ENCODE measurements around the gene HMGN4.
"Not testable (repeated sequence)": the region's sequence is repeated elsewhere in the genome, so short reads cannot be mapped to it uniquely, and the experiment has no call there.

HMGN4 gene

GRCh38 chr6:26537846-26538571 lies at the start of gene HMGN4:
Gene HMGN4, plus strand, starts transcription at chr6:26538366. Its CDS starts 6,841 bp downstream, at chr6:26545207.
- peak; percentile 80 to 82 for DNase-seq

GRCh38 chr6:26489996-26490964 lies 47.9 kb upstream of the HMGN4 start:
- no peak for DNase-seq

GRCh38 chr6:26491604-26492003 lies 46.6 kb upstream of the HMGN4 start:
- DNase-seq: no peak

- no peak for DNase-seq
These were observed 44.9 kb upstream of the HMGN4 start for GRCh38 chr6:26493258-26493657.

GRCh38 chr6:26494117-26494516 lies 44.0 kb upstream of the HMGN4 start:
- no peak for DNase-seq

- no peak for DNase-seq
These were observed 42.9 kb upstream of the HMGN4 start for GRCh38 chr6:26495281-26495680.

GRCh38 chr6:26497610-26498009 lies 40.6 kb upstream of the HMGN4 start:
- DNase-seq: no peak

- no peak for DNase-seq
These were observed 38.1 kb upstream of the HMGN4 start, which contains the start of gene BTN1A1 for GRCh38 chr6:26500102-26500501. Gene BTN1A1, plus strand, starts transcription at chr6:26500303. Its CDS starts 984 bp downstream, at chr6:26501287.

- DNase-seq: peak in 1 of 2 experiments; percentile 2
These were observed 36.6 kb upstream of the HMGN4 start for GRCh38 chr6:26501482-26501986.

- DNase-seq: no peak
These were observed 36.0 kb upstream of the HMGN4 start for GRCh38 chr6:26502165-26502564.

- no peak for DNase-seq
These were observed 35.5 kb upstream of the HMGN4 start for GRCh38 chr6:26502626-26503025.

- DNase-seq: no peak
These were observed 30.5 kb upstream of the HMGN4 start for GRCh38 chr6:26507658-26508057.

GRCh38 chr6:26511033-26511432 lies 27.1 kb upstream of the HMGN4 start:
- DNase-seq: not testable (repeated sequence)

- DNase-seq: no peak
These were observed 23.2 kb upstream of the HMGN4 start for GRCh38 chr6:26514984-26515383.

- no peak for DNase-seq
These were observed 21.4 kb upstream of the HMGN4 start for GRCh38 chr6:26516481-26517427.

- DNase-seq: no peak
These were observed 18.8 kb upstream of the HMGN4 start for GRCh38 chr6:26519359-26519758.

- peak; percentile 34 to 70 for DNase-seq
These were observed 17.8 kb upstream of the HMGN4 start for GRCh38 chr6:26520237-26520849.

GRCh38 chr6:26520850-26521599 lies 17.1 kb upstream of the HMGN4 start:
- DNase-seq: peak; percentile 78 to 87

GRCh38 chr6:26521600-26522391 lies 16.4 kb upstream of the HMGN4 start:
- DNase-seq: peak; percentile 40 to 79
